ENCODE measurements around the gene TIMM13.

TIMM13 gene

DNA sequence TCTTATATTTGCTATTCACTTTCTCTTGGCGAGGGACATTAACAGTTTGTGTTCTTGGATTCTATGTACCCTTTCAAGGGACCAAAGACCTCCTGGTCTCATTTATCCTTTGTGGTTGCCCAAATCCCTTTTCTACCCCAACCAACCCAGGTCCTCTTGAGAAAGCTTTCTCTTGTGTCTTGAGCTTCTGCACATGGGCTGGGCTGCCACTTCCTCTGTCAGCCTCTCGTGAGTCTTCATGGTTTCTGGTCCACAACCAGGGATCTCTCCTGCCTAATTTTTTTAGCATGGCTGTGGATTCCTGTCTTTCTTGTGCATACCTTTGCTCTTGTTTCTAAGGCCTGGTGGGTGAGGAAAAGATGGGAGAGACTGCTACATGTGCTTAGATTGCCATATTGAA, 14.9 kb downstream of the TIMM13 start:
- TF ChIP-seq, protein P1, sequence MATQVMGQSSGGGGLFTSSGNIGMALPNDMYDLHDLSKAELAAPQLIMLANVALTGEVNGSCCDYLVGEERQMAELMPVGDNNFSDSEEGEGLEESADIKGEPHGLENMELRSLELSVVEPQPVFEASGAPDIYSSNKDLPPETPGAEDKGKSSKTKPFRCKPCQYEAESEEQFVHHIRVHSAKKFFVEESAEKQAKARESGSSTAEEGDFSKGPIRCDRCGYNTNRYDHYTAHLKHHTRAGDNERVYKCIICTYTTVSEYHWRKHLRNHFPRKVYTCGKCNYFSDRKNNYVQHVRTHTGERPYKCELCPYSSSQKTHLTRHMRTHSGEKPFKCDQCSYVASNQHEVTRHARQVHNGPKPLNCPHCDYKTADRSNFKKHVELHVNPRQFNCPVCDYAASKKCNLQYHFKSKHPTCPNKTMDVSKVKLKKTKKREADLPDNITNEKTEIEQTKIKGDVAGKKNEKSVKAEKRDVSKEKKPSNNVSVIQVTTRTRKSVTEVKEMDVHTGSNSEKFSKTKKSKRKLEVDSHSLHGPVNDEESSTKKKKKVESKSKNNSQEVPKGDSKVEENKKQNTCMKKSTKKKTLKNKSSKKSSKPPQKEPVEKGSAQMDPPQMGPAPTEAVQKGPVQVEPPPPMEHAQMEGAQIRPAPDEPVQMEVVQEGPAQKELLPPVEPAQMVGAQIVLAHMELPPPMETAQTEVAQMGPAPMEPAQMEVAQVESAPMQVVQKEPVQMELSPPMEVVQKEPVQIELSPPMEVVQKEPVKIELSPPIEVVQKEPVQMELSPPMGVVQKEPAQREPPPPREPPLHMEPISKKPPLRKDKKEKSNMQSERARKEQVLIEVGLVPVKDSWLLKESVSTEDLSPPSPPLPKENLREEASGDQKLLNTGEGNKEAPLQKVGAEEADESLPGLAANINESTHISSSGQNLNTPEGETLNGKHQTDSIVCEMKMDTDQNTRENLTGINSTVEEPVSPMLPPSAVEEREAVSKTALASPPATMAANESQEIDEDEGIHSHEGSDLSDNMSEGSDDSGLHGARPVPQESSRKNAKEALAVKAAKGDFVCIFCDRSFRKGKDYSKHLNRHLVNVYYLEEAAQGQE (IDR thresholded peaks at IDR 0.05; ENCODE audit: low read depth) = no peak
- TF ChIP-seq CEBPB (IDR thresholded peaks at IDR 0.05) (no peak), TCF12 (IDR thresholded peaks at IDR 0.05; ENCODE audit: low read depth) (no peak), NFIC (IDR thresholded peaks at IDR 0.05) (no peak), RAD21 (IDR thresholded peaks at IDR 0.05; ENCODE audit: low read depth) (no peak), ZBTB7A (IDR thresholded peaks at IDR 0.05; ENCODE audit: low read depth) (no peak), CREB1 (IDR thresholded peaks at IDR 0.05; ENCODE audit: low read depth) (no peak), EP300 (IDR thresholded peaks at IDR 0.05; ENCODE audit: borderline replicate concordance) (no peak)
- TF ChIP-seq, protein P2, sequence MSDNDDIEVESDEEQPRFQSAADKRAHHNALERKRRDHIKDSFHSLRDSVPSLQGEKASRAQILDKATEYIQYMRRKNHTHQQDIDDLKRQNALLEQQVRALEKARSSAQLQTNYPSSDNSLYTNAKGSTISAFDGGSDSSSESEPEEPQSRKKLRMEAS (IDR thresholded peaks at IDR 0.05) = no peak

DNA sequence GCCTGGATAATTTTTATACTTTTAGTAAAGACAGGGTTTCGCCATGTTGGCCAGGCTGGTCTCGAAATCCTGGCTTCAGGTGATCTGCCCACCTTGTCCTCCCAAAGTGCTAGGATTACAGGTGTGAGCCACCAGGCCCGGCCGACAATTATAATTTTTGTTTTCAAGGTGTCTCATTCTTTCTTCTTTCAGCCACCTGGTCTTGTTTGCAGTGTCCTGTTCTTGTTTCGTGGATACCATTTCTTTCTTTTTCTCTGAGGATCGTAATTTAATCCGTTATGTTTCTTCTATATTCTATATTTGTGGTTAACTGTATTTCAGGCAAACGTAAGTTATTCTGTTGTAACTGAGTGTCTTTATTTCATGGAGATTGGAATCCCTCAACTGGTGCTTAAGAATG, 15.7 kb downstream of the TIMM13 start:
- TF ChIP-seq, protein P1 (IDR thresholded peaks at IDR 0.05; ENCODE audit: low read depth) = no peak
- no peak for TF ChIP-seq NFIC (IDR thresholded peaks at IDR 0.05)
- TF ChIP-seq YY1 (IDR thresholded peaks at IDR 0.05; ENCODE audit: low read depth) = no peak
- TF ChIP-seq CREB1 (IDR thresholded peaks at IDR 0.05; ENCODE audit: low read depth) = no peak
- no peak for TF ChIP-seq FOXM1 (IDR thresholded peaks at IDR 0.05; ENCODE audit: borderline replicate concordance, low read depth)
- no peak for TF ChIP-seq TAF1 (IDR thresholded peaks at IDR 0.05; ENCODE audit: low read depth)
- TF ChIP-seq, protein P3, sequence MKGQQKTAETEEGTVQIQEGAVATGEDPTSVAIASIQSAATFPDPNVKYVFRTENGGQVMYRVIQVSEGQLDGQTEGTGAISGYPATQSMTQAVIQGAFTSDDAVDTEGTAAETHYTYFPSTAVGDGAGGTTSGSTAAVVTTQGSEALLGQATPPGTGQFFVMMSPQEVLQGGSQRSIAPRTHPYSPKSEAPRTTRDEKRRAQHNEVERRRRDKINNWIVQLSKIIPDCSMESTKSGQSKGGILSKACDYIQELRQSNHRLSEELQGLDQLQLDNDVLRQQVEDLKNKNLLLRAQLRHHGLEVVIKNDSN (IDR thresholded peaks at IDR 0.05) = no peak
- TF ChIP-seq EP300 (IDR thresholded peaks at IDR 0.05; ENCODE audit: borderline replicate concordance) = no peak
- no peak for TF ChIP-seq RAD21 (IDR thresholded peaks at IDR 0.05; ENCODE audit: low read depth)
- TF ChIP-seq EGR1 (IDR thresholded peaks at IDR 0.05) = no peak
- TF ChIP-seq TCF12 (IDR thresholded peaks at IDR 0.05; ENCODE audit: low read depth) = no peak
- TF ChIP-seq, protein P2 (IDR thresholded peaks at IDR 0.05) = no peak
- TF ChIP-seq TEAD4 (IDR thresholded peaks at IDR 0.05) = no peak
- TF ChIP-seq ZBTB7A (IDR thresholded peaks at IDR 0.05; ENCODE audit: low read depth) = no peak
- TF ChIP-seq CEBPB (IDR thresholded peaks at IDR 0.05) = no peak

DNA sequence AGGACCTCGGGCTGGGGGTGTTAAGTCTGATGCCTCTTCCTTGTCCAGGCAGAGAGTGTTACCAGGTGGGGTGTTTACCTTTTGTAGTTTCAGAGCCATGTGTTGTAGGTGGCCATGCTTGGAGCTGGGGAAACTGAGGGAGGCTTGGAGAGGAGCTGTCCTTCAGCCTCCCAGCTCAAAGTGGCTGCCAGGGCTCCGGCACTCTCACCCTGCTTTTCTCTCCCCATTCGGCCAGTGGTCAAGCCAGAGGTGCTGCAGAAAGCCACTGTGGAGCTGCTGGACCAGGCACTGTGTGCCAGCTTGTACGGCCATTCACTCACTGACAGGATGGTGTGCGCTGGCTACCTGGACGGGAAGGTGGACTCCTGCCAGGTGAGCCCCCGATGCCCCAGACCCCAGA, 17.4 kb downstream of the TIMM13 start:
- no peak for TF ChIP-seq TEAD4 (IDR thresholded peaks at IDR 0.05)
- no peak for TF ChIP-seq TAF1 (IDR thresholded peaks at IDR 0.05; ENCODE audit: low read depth)
- TF ChIP-seq, protein P1 (IDR thresholded peaks at IDR 0.05; ENCODE audit: low read depth) = no peak
- no peak for TF ChIP-seq YY1 (IDR thresholded peaks at IDR 0.05; ENCODE audit: low read depth)

DNA sequence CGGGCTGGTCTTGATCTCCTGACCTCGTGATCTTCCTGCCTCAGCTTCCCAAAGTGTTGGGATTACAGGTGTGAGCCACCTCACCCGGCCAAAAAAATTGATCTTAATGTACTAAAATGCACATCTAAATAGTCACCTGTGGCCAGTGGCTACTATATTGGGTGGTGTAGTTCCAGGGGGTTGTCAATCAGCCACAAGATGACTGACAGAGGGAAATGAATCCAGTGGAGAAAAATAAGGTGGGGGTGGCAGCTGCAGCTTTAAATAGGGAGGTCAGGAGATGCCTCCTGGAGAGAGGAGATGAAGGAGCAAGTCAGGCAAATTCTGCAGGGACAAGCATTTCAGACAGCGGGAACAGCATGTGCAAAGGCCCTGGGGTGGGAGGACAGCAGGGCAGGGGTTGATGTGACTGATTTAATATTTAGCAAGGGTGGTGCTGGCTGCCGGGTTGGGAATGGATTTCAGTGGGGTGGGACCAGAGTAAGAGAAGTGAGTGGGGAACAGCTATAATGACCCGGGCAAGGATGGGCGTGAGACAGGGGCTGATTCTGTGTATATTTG, 18.0 kb downstream of the TIMM13 start:
- TF ChIP-seq FOXM1 (IDR thresholded peaks at IDR 0.05; ENCODE audit: borderline replicate concordance, low read depth) (no peak), NFIC (IDR thresholded peaks at IDR 0.05) (no peak), TEAD4 (IDR thresholded peaks at IDR 0.05) (no peak), TCF12 (IDR thresholded peaks at IDR 0.05; ENCODE audit: low read depth) (no peak), YY1 (IDR thresholded peaks at IDR 0.05; ENCODE audit: low read depth) (no peak), ZBTB7A (IDR thresholded peaks at IDR 0.05; ENCODE audit: low read depth) (no peak), CEBPB (IDR thresholded peaks at IDR 0.05) (no peak), EP300 (IDR thresholded peaks at IDR 0.05; ENCODE audit: borderline replicate concordance) (no peak), EGR1 (IDR thresholded peaks at IDR 0.05) (no peak), RAD21 (IDR thresholded peaks at IDR 0.05; ENCODE audit: low read depth) (no peak), CREB1 (IDR thresholded peaks at IDR 0.05; ENCODE audit: low read depth) (no peak), TAF1 (IDR thresholded peaks at IDR 0.05; ENCODE audit: low read depth) (no peak)
- TF ChIP-seq, protein P2 (IDR thresholded peaks at IDR 0.05) = no peak
- TF ChIP-seq, protein P3 (IDR thresholded peaks at IDR 0.05) = no peak
- TF ChIP-seq, protein P1 (IDR thresholded peaks at IDR 0.05; ENCODE audit: low read depth) = no peak
